Adrenal gland (tissue), 5 donors: Measurements from ENCODE around the gene EED.

ENCODE experiments used
- POLR2A ChIP-seq, 2 donors: fragments of 450-650 bp; IDR thresholded peaks; one replicate each; pipeline ENCODE4 v1.6.1; 2017; ENCODE audit warnings: antibody characterized with exemption in 2 of 2, mild to moderate bottlenecking in 2 of 2, moderate library complexity in 1 of 2
- TF ChIP-seq, protein P1 (sequence below), 6 experiments: fragments of 450-650 bp in 4 of 6; fragments of 200-600 bp in 2 of 6; sonication (generic) in 1 of 6; IDR thresholded peaks; 1 replicate in 5 of 6; 2 replicates in 1 of 6; pipeline versions ENCODE4 v1.5.1 to v1.8.0; 2016 to 2021; ENCODE audit warnings: antibody characterized with exemption in 6 of 6, mild to moderate bottlenecking in 2 of 6, moderate library complexity in 1 of 6
- donor health status: DM: no; HTN: no; CAD: no.

DNA sequence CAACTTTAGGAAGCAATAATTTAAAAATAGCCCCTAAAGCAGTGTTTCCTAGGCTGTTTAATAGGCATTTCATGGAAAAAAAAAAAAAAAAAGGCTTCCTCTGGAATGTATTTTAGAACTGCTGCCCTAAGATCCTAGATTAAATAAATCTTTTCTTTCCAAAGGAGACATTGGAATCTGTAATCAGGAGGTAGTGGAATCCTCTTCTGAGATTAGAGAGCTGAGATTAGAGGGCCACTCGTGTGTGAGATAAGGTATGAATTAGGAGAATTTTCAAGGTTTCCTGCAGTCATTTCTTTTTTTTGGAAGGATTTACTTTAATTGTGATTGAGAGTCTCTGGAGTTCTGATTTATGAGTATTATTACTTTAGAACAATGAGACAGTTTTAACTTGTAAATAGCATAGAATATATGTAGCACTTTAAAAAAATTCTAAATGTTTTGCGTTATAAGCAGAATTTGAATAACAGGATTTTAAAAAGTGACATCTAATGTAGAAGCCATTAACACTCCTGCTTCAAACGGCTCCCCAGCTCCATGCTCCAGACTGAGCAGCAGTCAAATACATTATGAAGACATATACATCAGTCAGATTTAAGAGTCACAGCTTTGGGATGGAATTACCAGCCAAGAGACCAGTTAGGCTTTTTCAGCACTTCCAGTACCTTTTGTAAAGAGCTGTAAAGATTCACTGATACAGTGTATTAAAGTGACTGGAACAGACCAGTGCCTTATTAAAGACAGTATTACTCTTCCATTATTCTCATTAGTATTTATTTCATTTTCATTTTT lies 5.0 kb downstream of the EED start:
- TF ChIP-seq, protein P1, sequence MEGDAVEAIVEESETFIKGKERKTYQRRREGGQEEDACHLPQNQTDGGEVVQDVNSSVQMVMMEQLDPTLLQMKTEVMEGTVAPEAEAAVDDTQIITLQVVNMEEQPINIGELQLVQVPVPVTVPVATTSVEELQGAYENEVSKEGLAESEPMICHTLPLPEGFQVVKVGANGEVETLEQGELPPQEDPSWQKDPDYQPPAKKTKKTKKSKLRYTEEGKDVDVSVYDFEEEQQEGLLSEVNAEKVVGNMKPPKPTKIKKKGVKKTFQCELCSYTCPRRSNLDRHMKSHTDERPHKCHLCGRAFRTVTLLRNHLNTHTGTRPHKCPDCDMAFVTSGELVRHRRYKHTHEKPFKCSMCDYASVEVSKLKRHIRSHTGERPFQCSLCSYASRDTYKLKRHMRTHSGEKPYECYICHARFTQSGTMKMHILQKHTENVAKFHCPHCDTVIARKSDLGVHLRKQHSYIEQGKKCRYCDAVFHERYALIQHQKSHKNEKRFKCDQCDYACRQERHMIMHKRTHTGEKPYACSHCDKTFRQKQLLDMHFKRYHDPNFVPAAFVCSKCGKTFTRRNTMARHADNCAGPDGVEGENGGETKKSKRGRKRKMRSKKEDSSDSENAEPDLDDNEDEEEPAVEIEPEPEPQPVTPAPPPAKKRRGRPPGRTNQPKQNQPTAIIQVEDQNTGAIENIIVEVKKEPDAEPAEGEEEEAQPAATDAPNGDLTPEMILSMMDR (IDR thresholded peaks at IDR 0.05) = no peak
- TF ChIP-seq POLR2A (IDR thresholded peaks at IDR 0.05) = no peak
